UCSD-AML1 (cell line): ENCODE measurements around the gene MORF4L2.

Source experiments
- DNase-seq: peaks from one replicate; lab custom pipeline; 2025; ENCODE audit not compliant: unreplicated experiment; lab: John Stamatoyannopoulos, UW

The MORF4L2 gene

GRCh38 chrX:103686199-103687072, at the start of gene MORF4L2:
MORF4L2 (minus strand) TSS chrX:103686699; CDS start chrX:103677027, 9,672 bp downstream.
- peak; percentile 82 for DNase-seq

- no peak for DNase-seq
Observed at GRCh38 chrX:103734125-103734760, 47.7 kb upstream of the MORF4L2 start.

- DNase-seq = no peak
Observed at GRCh38 chrX:103733017-103733416, 46.5 kb upstream of the MORF4L2 start.

GRCh38 chrX:103730796-103731493, 44.4 kb upstream of the MORF4L2 start:
- DNase-seq = no peak

GRCh38 chrX:103730147-103730795, 43.8 kb upstream of the MORF4L2 start:
- DNase-seq = no peak

- DNase-seq = no peak
Observed at GRCh38 chrX:103729015-103729414, 42.5 kb upstream of the MORF4L2 start.

- no peak for DNase-seq
Observed at GRCh38 chrX:103727115-103727514, 40.6 kb upstream of the MORF4L2 start.

GRCh38 chrX:103726477-103726876, 40.0 kb upstream of the MORF4L2 start:
- no peak for DNase-seq

GRCh38 chrX:103722505-103722904, 36.0 kb upstream of the MORF4L2 start:
- DNase-seq = no peak

- no peak for DNase-seq
Observed at GRCh38 chrX:103718120-103718519, 31.6 kb upstream of the MORF4L2 start.

GRCh38 chrX:103716962-103717361, 30.5 kb upstream of the MORF4L2 start:
- DNase-seq = no peak

GRCh38 chrX:103710609-103711008, 24.1 kb upstream of the MORF4L2 start, which contains the start of gene TMEM31:
TMEM31 (plus strand) TSS chrX:103710909; CDS start chrX:103712259, 1,350 bp downstream.
- no peak for DNase-seq

GRCh38 chrX:103704863-103705262, 18.4 kb upstream of the MORF4L2 start:
- no peak for DNase-seq

- DNase-seq = no peak
Observed at GRCh38 chrX:103699243-103699642, 12.7 kb upstream of the MORF4L2 start.

GRCh38 chrX:103697687-103698086, 11.2 kb upstream of the MORF4L2 start:
- no peak for DNase-seq

- DNase-seq = no peak
Observed at GRCh38 chrX:103691059-103691458, 4.6 kb upstream of the MORF4L2 start.

GRCh38 chrX:103688946-103689345, 2.4 kb upstream of the MORF4L2 start:
- DNase-seq = no peak

- DNase-seq = peak; percentile 48
Observed at GRCh38 chrX:103687696-103688201, 1.2 kb upstream of the MORF4L2 start.

GRCh38 chrX:103687073-103687695, 685 bp upstream of the MORF4L2 start:
- peak; percentile 90 for DNase-seq

- no peak for DNase-seq
Observed at GRCh38 chrX:103685396-103685795, 1.1 kb downstream of the MORF4L2 start.
